A204.1 (cell line): ENCODE data around the gene SIAH3.

Experiments
- FAIRE-seq: peaks from 2 replicates; lab custom pipeline; 2012; peaks lifted over from hg19 to GRCh38; lab: Jason Lieb, UNC

The SIAH3 gene

GRCh38 chr13:45861322-45861721 is 9.8 kb upstream of the SIAH3 start:
- FAIRE-seq: no peak

DNA sequence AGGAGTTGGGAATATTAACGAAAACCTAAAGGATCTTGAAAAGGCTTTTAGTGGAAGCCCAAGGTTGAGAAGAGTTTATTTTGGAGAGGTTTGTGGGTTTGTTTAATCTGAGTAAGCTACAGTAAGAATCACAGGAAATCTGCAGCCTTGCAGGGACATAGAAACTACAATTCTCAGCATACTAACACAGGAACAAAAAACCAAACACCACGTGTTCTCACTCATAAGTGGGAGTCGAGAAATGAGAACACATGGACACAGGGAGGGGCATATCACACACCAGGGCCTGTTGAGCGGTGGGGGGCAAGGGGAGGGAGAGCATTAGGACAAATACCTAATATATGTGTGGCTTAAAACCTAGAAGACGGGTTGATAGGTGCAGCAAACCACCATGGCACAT is 8.7 kb upstream of the SIAH3 start:
- FAIRE-seq: no peak

DNA sequence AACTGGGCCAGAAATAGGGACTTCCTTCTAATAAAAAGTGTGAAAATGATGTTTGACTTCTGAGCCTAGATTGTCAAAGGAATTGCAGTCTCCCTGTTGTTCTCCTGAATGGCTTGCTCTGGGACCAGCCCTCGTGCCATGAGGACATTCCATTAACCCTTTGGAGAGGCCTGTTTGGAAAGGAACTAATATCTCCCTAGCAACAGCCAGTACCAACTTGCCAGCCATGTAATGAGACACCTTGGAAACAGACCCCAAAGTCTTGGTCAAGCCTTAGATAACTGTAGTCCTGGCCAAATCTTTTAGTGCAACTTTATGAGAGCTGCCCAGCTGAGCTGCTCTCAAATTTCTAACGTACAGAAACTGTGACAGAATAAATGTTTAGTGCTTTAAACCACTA is 8.2 kb upstream of the SIAH3 start:
- no peak for FAIRE-seq

GRCh38 chr13:45852494-45852893 is 941 bp upstream of the SIAH3 start:
- FAIRE-seq: no peak

DNA sequence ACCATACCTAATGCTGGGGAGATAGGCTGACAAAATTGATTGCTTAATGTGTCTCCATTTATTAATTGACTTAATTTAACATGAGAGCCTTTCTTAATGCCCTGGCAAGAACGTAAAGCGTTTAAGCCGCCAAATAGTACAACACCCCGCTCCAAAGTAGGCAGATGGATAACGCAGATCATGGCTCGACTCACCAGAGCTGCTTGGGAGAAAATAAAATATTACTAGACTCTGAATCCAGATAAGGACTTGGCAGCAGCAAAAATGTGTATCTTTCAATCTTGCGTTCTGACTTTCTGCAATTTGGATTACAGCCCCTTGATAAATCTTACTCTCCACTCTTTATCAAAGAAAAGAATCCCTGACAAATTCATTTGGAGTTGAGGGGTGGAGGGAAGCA is 403 bp upstream of the SIAH3 start:
- no peak for FAIRE-seq

GRCh38 chr13:45850027-45850613 is 1.4 kb downstream of the SIAH3 start:
- FAIRE-seq: no peak

- FAIRE-seq: no peak
These were observed 2.1 kb downstream of the SIAH3 start for GRCh38 chr13:45849408-45849807.

- no peak for FAIRE-seq
These were observed 3.9 kb downstream of the SIAH3 start for GRCh38 chr13:45847554-45848224.

GRCh38 chr13:45846681-45847080 is 4.9 kb downstream of the SIAH3 start:
- FAIRE-seq: no peak

- FAIRE-seq: no peak
These were observed 13.3 kb downstream of the SIAH3 start for GRCh38 chr13:45838171-45838745.

DNA sequence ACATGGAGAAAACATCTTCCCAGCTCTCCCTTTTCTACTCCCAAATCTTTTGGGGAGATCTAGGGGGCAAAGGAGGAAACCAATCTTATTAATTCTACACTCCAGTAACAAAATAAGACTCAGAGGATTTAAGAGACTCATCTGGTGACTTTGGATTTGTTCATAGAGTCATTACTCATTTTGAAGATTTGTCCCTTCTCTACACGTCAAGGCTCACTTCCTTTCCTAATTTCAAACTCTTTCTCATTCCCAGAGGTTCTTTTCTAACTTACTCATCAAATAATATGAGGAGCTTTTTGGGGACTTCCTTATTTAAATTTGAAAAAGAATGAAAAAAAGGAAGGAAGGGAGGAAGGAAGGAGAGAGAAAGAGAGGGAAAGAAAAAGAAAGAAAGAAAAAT is 14.4 kb downstream of the SIAH3 start:
- no peak for FAIRE-seq

- FAIRE-seq: no peak
These were observed 17.1 kb downstream of the SIAH3 start for GRCh38 chr13:45834411-45834994.

- FAIRE-seq: no peak
These were observed 17.7 kb downstream of the SIAH3 start for GRCh38 chr13:45833663-45834375.

GRCh38 chr13:45833242-45833641 is 18.3 kb downstream of the SIAH3 start:
- no peak for FAIRE-seq

GRCh38 chr13:45831851-45832250 is 19.7 kb downstream of the SIAH3 start:
- no peak for FAIRE-seq

DNA sequence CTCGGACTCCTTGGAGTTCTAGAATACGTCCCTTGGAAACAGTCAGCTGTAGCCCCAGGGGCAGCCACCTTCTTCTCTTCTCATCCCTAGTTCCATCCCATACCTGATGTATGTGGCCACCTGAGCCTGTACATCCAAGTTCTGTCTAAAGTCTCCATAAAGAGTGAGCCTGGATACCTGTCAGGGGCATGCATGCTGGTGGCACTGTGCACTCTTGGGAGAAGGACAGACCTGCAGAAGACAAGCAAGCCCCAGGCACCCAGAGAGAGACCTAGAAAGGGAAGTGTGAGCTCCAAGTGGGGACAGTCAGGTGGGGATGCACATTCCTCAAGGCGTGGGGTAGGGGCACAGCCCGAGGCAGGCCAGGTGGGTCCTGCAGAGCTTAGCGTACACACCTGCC is 21.4 kb downstream of the SIAH3 start:
- no peak for FAIRE-seq

GRCh38 chr13:45828256-45828968 is 23.1 kb downstream of the SIAH3 start:
- no peak for FAIRE-seq

DNA sequence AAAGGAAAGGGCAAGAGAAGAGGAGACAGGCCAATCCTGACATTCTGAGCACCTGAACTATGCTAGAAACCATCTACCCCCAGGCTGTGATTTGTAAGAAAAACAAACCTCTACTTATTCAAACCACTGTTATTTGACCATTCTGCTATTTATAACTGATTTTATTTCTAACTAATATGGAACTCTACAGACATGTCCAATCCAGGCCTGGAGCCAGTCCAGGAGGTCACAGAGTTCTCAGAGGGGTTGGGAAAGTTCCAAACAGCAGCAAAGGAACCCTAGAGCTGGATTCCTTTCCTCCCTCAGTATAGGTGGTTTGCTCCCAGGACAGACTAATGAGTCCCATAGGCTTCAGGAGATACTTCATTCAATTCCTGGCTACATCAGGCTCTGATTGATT is 24.2 kb downstream of the SIAH3 start:
- no peak for FAIRE-seq

DNA sequence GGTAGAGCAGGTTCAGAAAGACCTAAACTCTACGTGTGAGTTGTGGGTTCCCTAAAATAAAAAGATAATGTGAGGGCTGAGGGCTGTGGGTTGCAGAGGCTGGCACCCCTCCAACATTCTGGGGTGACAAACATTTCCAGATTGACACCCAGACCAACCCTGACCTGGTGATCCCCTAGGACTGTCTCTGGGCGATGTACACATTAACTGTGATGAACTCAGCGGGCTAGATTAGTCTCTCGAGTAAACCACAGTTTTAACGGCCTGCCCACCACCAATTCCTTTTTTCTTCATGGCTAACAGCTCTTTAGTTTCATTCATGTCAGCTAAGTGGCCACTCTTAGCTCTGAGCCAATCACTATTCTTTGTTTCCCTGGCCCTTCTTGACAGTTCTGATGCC is 24.8 kb downstream of the SIAH3 start:
- no peak for FAIRE-seq

- FAIRE-seq: no peak
These were observed 26.2 kb downstream of the SIAH3 start for GRCh38 chr13:45825387-45825650.

DNA sequence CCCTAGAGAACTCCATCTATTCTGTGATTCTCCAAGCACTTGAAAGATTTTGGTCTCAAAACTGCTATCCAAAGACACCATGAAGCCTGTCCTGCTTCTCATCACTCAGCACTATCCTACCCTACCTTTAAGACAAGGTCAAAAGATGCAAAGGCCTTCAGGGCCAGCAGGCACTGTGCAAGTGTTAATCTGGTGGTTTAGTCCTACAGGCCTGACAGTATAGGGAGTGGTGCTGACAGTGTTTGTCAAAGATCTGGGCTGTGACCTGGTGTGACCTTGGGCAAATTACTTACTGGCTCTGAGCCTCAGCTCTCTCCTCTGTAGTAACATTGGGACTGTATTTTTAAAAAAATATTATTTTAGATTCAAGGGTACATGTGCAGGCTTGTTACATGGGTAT is 28.0 kb downstream of the SIAH3 start:
- FAIRE-seq: no peak

DNA sequence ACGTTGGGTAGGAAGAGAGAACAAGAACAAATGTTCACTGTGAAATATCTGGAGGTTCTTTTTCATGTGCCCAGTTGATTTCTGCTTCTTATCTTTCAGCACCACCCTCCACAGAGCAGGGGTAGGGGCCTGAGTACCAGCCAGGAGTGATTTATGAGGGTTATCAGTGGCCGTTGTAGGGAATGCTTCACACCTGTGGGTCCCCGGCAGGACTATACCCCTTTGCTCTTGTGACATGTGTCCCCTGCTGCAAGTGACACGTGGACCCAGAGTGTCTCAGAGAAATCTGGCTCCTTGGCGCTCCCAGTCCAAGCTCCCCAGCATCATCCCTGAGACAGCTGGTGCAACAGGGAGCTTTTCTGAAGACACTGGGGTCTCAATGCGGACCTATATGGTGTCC is 29.7 kb downstream of the SIAH3 start:
- no peak for FAIRE-seq
